GM18517 (cell line): ENCODE data around the gene RPS6KB1.
A peak's percentile ranks its signal among the peaks of the same experiment; 100 is the strongest.
"Not testable (repeated sequence)": the region's sequence is repeated elsewhere in the genome, so short reads cannot be mapped to it uniquely, and the experiment has no call there.

Experiments
- ATAC-seq: cut with Tn5 transposase; IDR thresholded peaks from one replicate; pipeline ENCODE4 v1.9.1; 2021; ENCODE audit warnings: mild to moderate bottlenecking, moderate library complexity; ENCODE audit not compliant: unreplicated experiment

Gene RPS6KB1

GRCh38 chr17:59870482-59870881, 22.4 kb upstream of the RPS6KB1 start:
- no peak for ATAC-seq

GRCh38 chr17:59872351-59872750, 20.6 kb upstream of the RPS6KB1 start:
- no peak for ATAC-seq

GRCh38 chr17:59873414-59873813, 19.5 kb upstream of the RPS6KB1 start:
- not testable (repeated sequence) for ATAC-seq

- no peak for ATAC-seq
These were observed 18.5 kb upstream of the RPS6KB1 start for GRCh38 chr17:59874376-59874775.

DNA sequence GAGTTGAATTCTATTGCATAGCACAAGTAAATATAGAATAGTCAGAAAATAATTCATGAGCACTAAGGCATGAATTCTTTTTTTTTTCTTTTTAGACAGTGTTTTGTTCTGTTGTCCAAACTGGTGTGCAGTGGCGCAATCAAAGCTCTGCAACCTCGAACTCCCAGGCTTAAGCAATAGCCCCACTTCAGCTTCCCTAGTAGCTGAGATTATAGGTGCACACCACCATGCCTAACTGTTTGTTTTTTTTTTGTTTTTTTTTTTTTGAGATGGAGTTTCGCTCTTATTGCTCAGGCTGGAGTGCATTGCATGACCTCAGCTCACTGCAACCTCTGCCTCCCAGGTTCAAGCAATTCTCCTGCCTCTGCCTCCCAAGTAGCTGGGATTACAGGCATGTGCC, 16.8 kb upstream of the RPS6KB1 start:
- ATAC-seq, result no peak

DNA sequence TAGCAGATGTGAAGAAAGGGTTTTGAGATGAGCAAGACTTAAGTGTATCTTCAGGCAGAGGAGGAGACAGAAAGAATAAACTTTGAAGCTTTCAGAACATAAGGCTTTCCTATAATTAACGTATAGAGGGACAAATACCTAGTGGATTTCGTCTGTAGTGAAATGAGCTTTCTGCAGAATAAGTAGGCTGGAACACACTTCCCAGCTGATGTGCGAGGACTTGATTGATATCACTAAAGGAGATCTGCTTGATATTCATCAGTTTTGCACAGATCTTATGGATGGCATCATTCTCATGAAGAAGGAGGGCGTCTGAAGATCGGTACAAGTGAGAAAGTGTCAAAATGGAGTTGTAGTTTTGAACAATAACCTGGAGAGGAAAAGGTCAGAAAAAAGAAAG, 15.0 kb upstream of the RPS6KB1 start:
- no peak for ATAC-seq

- no peak for ATAC-seq
These were observed 14.3 kb upstream of the RPS6KB1 start for GRCh38 chr17:59878624-59879023.

DNA sequence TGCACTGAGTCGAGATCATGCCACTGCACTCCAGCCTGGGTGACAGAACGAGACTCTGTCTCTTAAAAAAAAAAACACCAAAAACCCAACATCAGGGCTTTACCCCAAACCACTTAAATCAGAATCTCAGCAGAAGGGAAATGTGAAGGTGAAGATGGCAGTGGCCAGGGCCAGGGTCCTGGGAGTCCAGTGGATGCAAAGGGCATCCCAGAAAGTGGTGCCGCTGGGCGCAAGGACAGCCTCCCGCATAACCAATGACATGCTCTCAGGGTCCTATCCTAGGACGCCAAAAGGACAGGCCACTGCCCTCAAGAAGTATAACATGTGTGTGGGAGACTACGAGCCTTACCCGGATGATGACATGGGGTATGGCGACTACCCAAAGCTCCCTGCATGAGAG, 8.1 kb upstream of the RPS6KB1 start:
- ATAC-seq, result no peak

DNA sequence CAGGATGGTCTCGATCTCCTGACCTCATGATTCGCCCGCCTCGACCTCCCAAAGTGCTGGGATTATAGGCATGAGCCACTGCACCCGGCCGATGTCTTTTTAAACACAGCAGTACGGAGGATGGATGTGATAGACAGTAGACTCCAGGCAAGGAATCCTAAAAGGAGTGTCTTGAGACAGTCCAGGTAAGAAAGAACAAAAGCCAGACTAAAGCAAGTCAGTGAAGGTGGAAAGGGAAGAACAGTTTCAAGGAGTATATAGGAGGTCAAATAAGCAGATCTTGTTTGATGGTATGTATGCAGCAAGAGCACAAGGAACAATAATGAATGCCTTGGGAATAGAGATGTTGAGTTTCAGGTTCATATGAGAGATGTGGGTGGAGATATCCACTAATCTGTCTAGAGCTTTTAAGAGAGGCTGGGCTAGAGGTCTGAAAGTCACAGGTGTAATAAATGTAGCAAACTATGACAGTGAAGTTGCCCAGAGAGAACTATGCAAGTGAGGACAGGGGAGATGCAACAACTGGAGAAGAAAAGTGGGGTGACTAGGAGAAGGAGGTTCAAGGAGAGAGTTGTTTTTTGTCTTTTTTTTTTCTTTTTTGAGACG, 4.7 kb upstream of the RPS6KB1 start:
- ATAC-seq, result no peak

GRCh38 chr17:59890720-59891119, 2.2 kb upstream of the RPS6KB1 start:
- no peak for ATAC-seq

- ATAC-seq, result peak; percentile 64
These were observed 534 bp upstream of the RPS6KB1 start for GRCh38 chr17:59892251-59892923.

- ATAC-seq, result no peak
These were observed 767 bp downstream of the RPS6KB1 start for GRCh38 chr17:59893676-59894100.

DNA sequence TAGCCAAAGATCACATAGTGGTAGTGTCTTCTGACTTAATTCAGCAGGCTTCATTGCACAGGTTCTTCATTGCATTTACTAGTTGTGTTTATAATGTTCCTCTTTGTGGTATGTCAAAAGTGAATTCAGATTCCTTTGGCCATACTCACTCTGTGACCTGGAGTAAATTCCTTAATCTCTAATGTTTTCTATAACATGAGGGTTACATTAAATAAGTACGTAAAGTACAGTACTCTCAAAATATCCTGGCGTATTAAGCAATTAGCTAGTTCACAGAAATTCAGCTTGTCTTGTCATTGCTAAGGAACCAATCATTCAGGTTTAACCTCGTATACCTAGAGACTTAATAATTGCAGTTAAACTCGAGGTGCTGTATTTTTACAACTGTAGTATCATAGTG, 4.2 kb downstream of the RPS6KB1 start:
- no peak for ATAC-seq

- no peak for ATAC-seq
These were observed 6.2 kb downstream of the RPS6KB1 start for GRCh38 chr17:59899099-59899498.

- no peak for ATAC-seq
These were observed 8.7 kb downstream of the RPS6KB1 start for GRCh38 chr17:59901604-59902003.

GRCh38 chr17:59903455-59903854, 10.5 kb downstream of the RPS6KB1 start:
- ATAC-seq, result no peak

DNA sequence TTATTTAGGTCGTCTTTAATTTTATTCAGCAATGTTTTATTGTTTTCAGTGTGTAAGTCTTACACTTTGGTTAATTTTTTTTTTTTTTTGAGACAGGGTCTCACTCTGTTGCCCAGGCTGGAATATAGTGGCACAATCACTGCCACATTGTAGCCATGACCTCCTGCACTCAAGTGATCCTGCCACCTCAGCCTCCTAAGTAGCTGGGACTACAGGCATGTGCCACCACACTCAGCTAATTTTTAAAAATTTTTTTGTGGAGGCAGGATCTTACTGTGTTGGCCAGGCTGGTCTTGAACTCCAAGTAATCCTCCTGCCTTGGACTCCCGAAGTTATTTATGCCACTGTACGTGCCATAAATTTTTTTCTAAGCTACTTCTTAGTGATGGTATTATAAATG, 14.5 kb downstream of the RPS6KB1 start:
- ATAC-seq, result no peak

GRCh38 chr17:59914274-59914854, 21.4 kb downstream of the RPS6KB1 start:
- ATAC-seq, result no peak

DNA sequence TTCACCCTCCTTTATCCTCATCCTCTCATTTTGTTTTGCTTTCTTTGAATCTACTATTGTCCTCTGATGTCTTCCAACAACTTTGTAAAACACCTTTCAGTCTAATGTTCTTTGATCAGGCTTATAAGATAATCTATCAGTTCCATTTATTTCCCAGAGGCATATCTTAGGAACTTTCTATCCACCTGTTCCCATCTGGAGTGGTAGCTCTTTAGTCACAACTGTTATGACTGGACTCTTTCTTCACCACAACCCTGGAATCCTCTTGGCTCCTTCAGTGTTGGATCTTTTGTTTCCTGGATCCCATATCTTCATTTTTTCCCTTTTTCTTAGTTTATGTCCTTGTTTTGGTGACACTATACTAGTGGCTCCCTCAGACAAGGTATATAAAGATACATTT, 23.5 kb downstream of the RPS6KB1 start:
- no peak for ATAC-seq

GRCh38 chr17:59920637-59921036, 27.7 kb downstream of the RPS6KB1 start:
- ATAC-seq, result not testable (repeated sequence)

GRCh38 chr17:59930121-59930520, 37.2 kb downstream of the RPS6KB1 start:
- ATAC-seq, result not testable (repeated sequence)

DNA sequence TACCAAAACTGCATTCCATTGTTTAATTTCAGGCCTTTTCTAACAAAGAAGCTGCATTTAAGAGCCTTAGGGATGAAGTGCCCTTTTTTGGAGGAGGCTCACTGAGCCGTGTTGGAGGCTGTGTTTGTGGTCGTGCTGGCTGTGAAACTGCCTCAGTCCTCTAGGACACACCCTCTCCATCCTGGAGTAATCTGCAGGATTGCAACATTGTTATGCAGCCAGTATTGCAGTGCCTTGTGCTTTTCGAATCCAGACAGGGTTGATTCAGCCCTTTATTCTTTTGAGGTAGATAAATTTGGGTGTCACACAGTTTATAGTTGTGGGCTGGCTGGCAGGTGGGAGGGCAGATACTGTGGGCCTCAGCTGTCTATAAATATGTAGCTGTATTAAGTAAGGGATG, 37.8 kb downstream of the RPS6KB1 start:
- ATAC-seq, result not testable (repeated sequence)
